HepG2 (cell line): ENCODE data around the gene PROC. TPM values are rescaled to one million over a fixed set of nuclear protein-coding genes. Genes with fewer than 3 reads are reported as not detected.

Experiments
- ATAC-seq: fragments of 200-7000 bp; cut with Tn5 transposase; 3 replicates; pipeline ENCODE4 v1.9.1; 2020; ENCODE audit warnings: mild to moderate bottlenecking, moderate library complexity
- BruUV-seq: library from RNA; stranded (reverse); fragments of 400-500 nt; replicated peaks from 2 replicates; lab custom pipeline; 2021; lab: Mats Ljungman, UMichigan
- CTCF ChIA-PET: fragments of 300-600 bp; formaldehyde crosslinking; extraction: SDS; loops from one replicate; lab custom pipeline; 2021; ENCODE audit warnings: low total read pairs, inconsistent platforms, low intra/inter-chr PET ratio; lab: Yijun Ruan, JAX
- POLR2A ChIA-PET: fragments of 350-600 bp; sonication (Branson Sonifier 250); formaldehyde crosslinking; loops from one replicate; lab custom pipeline; 2020; ENCODE audit warnings: antibody characterized with exemption, inconsistent platforms; lab: Yijun Ruan, JAX
- DNase-seq: peaks from one replicate; pipeline ENCODE4 v3.0.0-alpha.2; 2015; ENCODE audit warnings: low spot score
- FAIRE-seq: peaks from 3 replicates; lab custom pipeline; 2011; peaks lifted over from hg19 to GRCh38; lab: Jason Lieb, UNC
- H2AFZ ChIP-seq: one replicate; pipeline ENCODE4 v1.6.1; 2011; ENCODE audit warnings: low read length, inconsistent platforms
- H3K27ac ChIP-seq: fragments of 300-600 bp; 3 replicates; pipeline ENCODE4 v1.8.0; 2011; ENCODE audit warnings: mixed run types, mild to moderate bottlenecking, mixed read lengths, low read length, inconsistent platforms; ENCODE audit not compliant: insufficient read depth; ENCODE audit errors: extremely low read length
- H3K27me3 ChIP-seq, 2 experiments: fragments of 200-600 bp in 1 of 2; 2 replicates in 1 of 2; 3 replicates in 1 of 2; pipeline versions ENCODE4 v1.6.0 to v1.8.0; 2011; ENCODE audit warnings: low read length in 2 of 2, mild to moderate bottlenecking in 2 of 2, moderate library complexity in 2 of 2, inconsistent platforms in 1 of 2; ENCODE audit not compliant: insufficient read depth in 2 of 2, control insufficient read depth in 1 of 2
- H3K36me3 ChIP-seq, 2 experiments: fragments of 200-600 bp in 1 of 2; replicated peaks in 1 of 2; 2 replicates in 1 of 2; 3 replicates in 1 of 2; pipeline versions ENCODE4 v1.5.1 to v1.8.0; 2011; ENCODE audit warnings: low read length in 2 of 2, inconsistent platforms in 1 of 2; ENCODE audit not compliant: insufficient read depth in 2 of 2, control insufficient read depth in 1 of 2
- H3K4me1 ChIP-seq: 2 replicates; pipeline ENCODE4 v1.5.1; 2012; ENCODE audit warnings: low read length, inconsistent platforms; ENCODE audit not compliant: insufficient read depth
- H3K4me2 ChIP-seq: 2 replicates; pipeline ENCODE4 v1.6.0; 2011; ENCODE audit warnings: low read depth, low read length, inconsistent platforms
- H3K4me3 ChIP-seq, 3 experiments: fragments of 200-600 bp in 1 of 3; sonication (generic), shearing (Covaris generic) in 1 of 3; replicated peaks in 1 of 3; 2 replicates each; pipeline ENCODE4 v1.5.1; 2011 to 2016; ENCODE audit warnings: low read length in 3 of 3, inconsistent platforms in 2 of 3, low read depth in 2 of 3, mild to moderate bottlenecking in 2 of 3, control low read depth in 1 of 3, mixed read lengths in 1 of 3; ENCODE audit not compliant: insufficient read depth in 1 of 3
- H3K79me2 ChIP-seq: one replicate; pipeline ENCODE4 v1.6.1; 2011; ENCODE audit warnings: low read length, inconsistent platforms; ENCODE audit not compliant: insufficient read depth
- H3K9ac ChIP-seq: 2 replicates; pipeline ENCODE4 v1.6.0; 2011; ENCODE audit warnings: mild to moderate bottlenecking, low read depth, low read length, inconsistent platforms; ENCODE audit not compliant: insufficient read depth
- H3K9me3 ChIP-seq: 2 replicates; pipeline ENCODE4 v1.5.1; 2012; ENCODE audit warnings: mild to moderate bottlenecking, low read length
- H4K20me1 ChIP-seq: 2 replicates; pipeline ENCODE4 v1.6.0; 2011; ENCODE audit warnings: inconsistent platforms, mild to moderate bottlenecking, low read length, moderate library complexity; ENCODE audit not compliant: insufficient read depth
- AGO2 ChIP-seq: fragments of 200-400 bp; formaldehyde crosslinking; optimal IDR thresholded peaks from 2 replicates; pipeline ENCODE3; 2017; ENCODE audit warnings: mild to moderate bottlenecking, low read depth, low read length, moderate library complexity
- ATF1 ChIP-seq: IDR thresholded peaks from 2 replicates; pipeline ENCODE4 v1.6.1; 2016; ENCODE audit warnings: mild to moderate bottlenecking, control low read depth
- GLMP ChIP-seq: sonication (generic); formaldehyde crosslinking; IDR thresholded peaks from 2 replicates; pipeline ENCODE4 v1.9.0; 2021; ENCODE audit warnings: missing genetic modification reagents, mild to moderate bottlenecking, borderline replicate concordance
- IKZF4 ChIP-seq: sonication (generic); formaldehyde crosslinking; IDR thresholded peaks from 2 replicates; pipeline ENCODE4 v1.5.1; 2020; ENCODE audit warnings: borderline replicate concordance, mild to moderate bottlenecking, low read depth, missing genetic modification reagents; ENCODE audit errors: not compliant biosample characterization
- KMT2A ChIP-seq: sonication (generic); formaldehyde crosslinking; IDR thresholded peaks from 2 replicates; pipeline ENCODE4 v1.4.0; 2020; ENCODE audit warnings: missing genetic modification reagents
- NFYB ChIP-seq: sonication (generic); formaldehyde crosslinking; IDR thresholded peaks from 2 replicates; pipeline ENCODE4 v1.4.0; 2020; ENCODE audit warnings: missing genetic modification reagents
- SNRNP70 ChIP-seq: fragments of 200-400 bp; formaldehyde crosslinking; IDR thresholded peaks from 2 replicates; pipeline ENCODE4 v1.6.1; 2017; ENCODE audit warnings: mild to moderate bottlenecking, low read depth, low read length, moderate library complexity
- USF2 ChIP-seq, 2 experiments: sonication (generic) in 1 of 2; formaldehyde crosslinking in 1 of 2; IDR thresholded peaks; 2 replicates each; pipeline versions ENCODE4 v1.5.1 to v1.6.1; 2011 to 2020; ENCODE audit warnings: borderline replicate concordance in 1 of 2, low read depth in 1 of 2, low read length in 1 of 2, mild to moderate bottlenecking in 1 of 2, missing genetic modification reagents in 1 of 2, moderate library complexity in 1 of 2
- XRCC5 ChIP-seq: fragments of 200-400 bp; formaldehyde crosslinking; optimal IDR thresholded peaks from 2 replicates; pipeline ENCODE3; 2017; ENCODE audit warnings: mild to moderate bottlenecking, low read length
- ZFY ChIP-seq: sonication (generic); formaldehyde crosslinking; IDR thresholded peaks from 2 replicates; pipeline ENCODE4 v1.4.0; 2020; ENCODE audit warnings: missing genetic modification reagents
- ZMAT5 ChIP-seq: sonication (generic); formaldehyde crosslinking; IDR thresholded peaks from 2 replicates; pipeline ENCODE4 v1.5.0; 2020; ENCODE audit warnings: mild to moderate bottlenecking, low read depth, missing genetic modification reagents, borderline replicate concordance
- ZNF281 ChIP-seq: sonication (generic); formaldehyde crosslinking; IDR thresholded peaks from 2 replicates; pipeline ENCODE4 v1.4.0; 2020; ENCODE audit warnings: missing genetic modification reagents, borderline replicate concordance
- ZNF33B ChIP-seq: sonication (generic); formaldehyde crosslinking; IDR thresholded peaks from 2 replicates; pipeline ENCODE4 v1.5.1; 2020; ENCODE audit warnings: mild to moderate bottlenecking, missing genetic modification reagents
- ZNF549 ChIP-seq: sonication (generic); formaldehyde crosslinking; IDR thresholded peaks from 2 replicates; pipeline ENCODE4 v1.5.0; 2020; ENCODE audit warnings: missing genetic modification reagents
- ZNF552 ChIP-seq: sonication (generic); formaldehyde crosslinking; IDR thresholded peaks from 2 replicates; pipeline ENCODE4 v1.9.0; 2022; ENCODE audit warnings: missing genetic modification reagents, mild to moderate bottlenecking, borderline replicate concordance
- WGBS: methylation state at CpG from one replicate; pipeline ENCODE4 v1.1.6; 2017; ENCODE audit warnings: low lambda C conversion rate; 5-methylcytosine and 5-hydroxymethylcytosine counted together
- in situ Hi-C: cut with HindIII; loops from 2 replicates; pipeline ENCODE4 v1.10.0; 2017; ENCODE audit warnings: low pct_unique_long_range_greater_than_20kb; ENCODE audit not compliant: extremely low pct_ligation_motif_present
- intact Hi-C: fragments of 100-400 bp; cut with micrococcal nuclease; formaldehyde crosslinking; loops from one replicate; pipeline ENCODE4 v1.10.0; 2022; ENCODE audit not compliant: unreplicated experiment
- polyA plus RNA-seq, 8 experiments: library from polyadenylated mRNA; depleted of rRNA in 3 of 8; stranded (reverse) in 7 of 8; unstranded in 1 of 8; fragments of >200 nt; fragmentation: Illumina TruSeq in 4 of 8; extraction: Trizol in 4 of 8; gene quantifications; 2 replicates each; pipeline versions ENCODE4 v1.2.1 to v1.2.3, GENCODE V29; 2011 to 2016; ENCODE audit warnings: low read depth in 4 of 8, missing spikeins in 1 of 8, mixed read lengths in 1 of 8; ENCODE audit not compliant: insufficient read depth in 1 of 8
- total RNA-seq, 5 experiments: library from RNA; depleted of rRNA; stranded (reverse); fragments of >200 nt; fragmentation: Illumina TruSeq; extraction: Trizol; gene quantifications; 2 replicates each; pipeline ENCODE4 v1.2.3, GENCODE V29; 2016; ENCODE audit warnings: low read depth in 1 of 5

Gene PROC
- total and polyA plus RNA-seq, 2 of the 13 experiments (the other 11 are each of a cell fraction or from before 2014, with no cell fraction given): 134 to 185 TPM

GRCh38 chr2:127423880-127424279 is 5.7 kb downstream of the PROC start:
- H3K4me1 ChIP-seq: peaks cover 31% of the 10 kb centered on the region
- H2AFZ ChIP-seq: no peak overlapping the region
- ChIA-PET CTCF (no interaction called here), POLR2A (interaction anchor here (1.9 to 16.2 kb wide), 5 partner anchors 6 to 35 kb away, joined by 7 to 229 read pairs (median 11); partner anchors contain the start of genes MAP3K2 and PROC)
- WGBS: 100% methylated on average over 1 of the region's 1 CpG
- in situ Hi-C loops: no loop called here
- H3K9ac ChIP-seq: no peak overlapping the region
- no TSS peak for BruUV-seq
- DNase-seq (no peak), FAIRE-seq (no peak), ATAC-seq (no peak)
- H3K4me2 ChIP-seq: no peak overlapping the region
- H3K79me2 ChIP-seq: peaks cover 32% of the 10 kb centered on the region
- no peaks in the 10 kb centered on the region; the same call in 1 of the 2 replicates for H4K20me1 ChIP-seq
- H3K36me3 ChIP-seq: peaks cover 34 to 55% of the 10 kb centered on the region in 2 experiments
- no peaks in the 10 kb centered on the region for H3K27me3 ChIP-seq
- intact Hi-C loops: no loop called here
- H3K27ac ChIP-seq: no peak overlapping the region
- no peak for TF ChIP-seq ZNF552 (CRISPR knock-in tag)
- TF ChIP-seq GLMP: no peak
- TF ChIP-seq SNRNP70: no peak
- no peak for TF ChIP-seq USF2 (IDR thresholded peaks at IDR 0.05; ENCODE audit: low read depth, low read length)
- no peak for TF ChIP-seq USF2 (CRISPR knock-in tag; IDR thresholded peaks at IDR 0.05; ENCODE audit: borderline replicate concordance)
- no peak for TF ChIP-seq IKZF4 (CRISPR knock-in tag)
- no peak for TF ChIP-seq KMT2A (CRISPR knock-in tag)
- TF ChIP-seq AGO2: no peak
- no peak for TF ChIP-seq ZFY
- no peak for TF ChIP-seq ZMAT5
- TF ChIP-seq ZNF33B (CRISPR knock-in tag): no peak
- no peak for TF ChIP-seq ZNF549 (CRISPR knock-in tag)
- TF ChIP-seq ZNF281 (CRISPR knock-in tag): no peak
- no peak for TF ChIP-seq NFYB (CRISPR knock-in tag)
- no peak for TF ChIP-seq XRCC5
- TF ChIP-seq ATF1 (CRISPR knock-in tag): no peak
- H3K9me3 ChIP-seq: no peaks in the 10 kb centered on the region
- H3K4me3 ChIP-seq: no peak overlapping the region
